Panc1 (cell line): ENCODE results near the gene TNN.

ENCODE experiments used
- TF ChIP-seq, protein P1 (sequence below), 2 experiments: IDR thresholded peaks; 2 replicates each; pipeline ENCODE4 v1.6.1; 2011 to 2012; ENCODE audit warnings: low read depth in 2 of 2, control low read depth in 1 of 2, low read length in 1 of 2, mild to moderate bottlenecking in 1 of 2, moderate library complexity in 1 of 2; ENCODE audit not compliant: insufficient read depth in 1 of 2
- TF ChIP-seq, protein P2 (sequence below): fragments of 450-650 bp; IDR thresholded peaks from 2 replicates; pipeline ENCODE4 v1.5.1; 2017; ENCODE audit warnings: mild to moderate bottlenecking

- TF ChIP-seq, protein P1, sequence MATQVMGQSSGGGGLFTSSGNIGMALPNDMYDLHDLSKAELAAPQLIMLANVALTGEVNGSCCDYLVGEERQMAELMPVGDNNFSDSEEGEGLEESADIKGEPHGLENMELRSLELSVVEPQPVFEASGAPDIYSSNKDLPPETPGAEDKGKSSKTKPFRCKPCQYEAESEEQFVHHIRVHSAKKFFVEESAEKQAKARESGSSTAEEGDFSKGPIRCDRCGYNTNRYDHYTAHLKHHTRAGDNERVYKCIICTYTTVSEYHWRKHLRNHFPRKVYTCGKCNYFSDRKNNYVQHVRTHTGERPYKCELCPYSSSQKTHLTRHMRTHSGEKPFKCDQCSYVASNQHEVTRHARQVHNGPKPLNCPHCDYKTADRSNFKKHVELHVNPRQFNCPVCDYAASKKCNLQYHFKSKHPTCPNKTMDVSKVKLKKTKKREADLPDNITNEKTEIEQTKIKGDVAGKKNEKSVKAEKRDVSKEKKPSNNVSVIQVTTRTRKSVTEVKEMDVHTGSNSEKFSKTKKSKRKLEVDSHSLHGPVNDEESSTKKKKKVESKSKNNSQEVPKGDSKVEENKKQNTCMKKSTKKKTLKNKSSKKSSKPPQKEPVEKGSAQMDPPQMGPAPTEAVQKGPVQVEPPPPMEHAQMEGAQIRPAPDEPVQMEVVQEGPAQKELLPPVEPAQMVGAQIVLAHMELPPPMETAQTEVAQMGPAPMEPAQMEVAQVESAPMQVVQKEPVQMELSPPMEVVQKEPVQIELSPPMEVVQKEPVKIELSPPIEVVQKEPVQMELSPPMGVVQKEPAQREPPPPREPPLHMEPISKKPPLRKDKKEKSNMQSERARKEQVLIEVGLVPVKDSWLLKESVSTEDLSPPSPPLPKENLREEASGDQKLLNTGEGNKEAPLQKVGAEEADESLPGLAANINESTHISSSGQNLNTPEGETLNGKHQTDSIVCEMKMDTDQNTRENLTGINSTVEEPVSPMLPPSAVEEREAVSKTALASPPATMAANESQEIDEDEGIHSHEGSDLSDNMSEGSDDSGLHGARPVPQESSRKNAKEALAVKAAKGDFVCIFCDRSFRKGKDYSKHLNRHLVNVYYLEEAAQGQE (IDR thresholded peaks at IDR 0.05; ENCODE audit: insufficient read depth in 1 of 2, low read depth in 2 of 2, low read length in 1 of 2), result no peak
- TF ChIP-seq, protein P2, sequence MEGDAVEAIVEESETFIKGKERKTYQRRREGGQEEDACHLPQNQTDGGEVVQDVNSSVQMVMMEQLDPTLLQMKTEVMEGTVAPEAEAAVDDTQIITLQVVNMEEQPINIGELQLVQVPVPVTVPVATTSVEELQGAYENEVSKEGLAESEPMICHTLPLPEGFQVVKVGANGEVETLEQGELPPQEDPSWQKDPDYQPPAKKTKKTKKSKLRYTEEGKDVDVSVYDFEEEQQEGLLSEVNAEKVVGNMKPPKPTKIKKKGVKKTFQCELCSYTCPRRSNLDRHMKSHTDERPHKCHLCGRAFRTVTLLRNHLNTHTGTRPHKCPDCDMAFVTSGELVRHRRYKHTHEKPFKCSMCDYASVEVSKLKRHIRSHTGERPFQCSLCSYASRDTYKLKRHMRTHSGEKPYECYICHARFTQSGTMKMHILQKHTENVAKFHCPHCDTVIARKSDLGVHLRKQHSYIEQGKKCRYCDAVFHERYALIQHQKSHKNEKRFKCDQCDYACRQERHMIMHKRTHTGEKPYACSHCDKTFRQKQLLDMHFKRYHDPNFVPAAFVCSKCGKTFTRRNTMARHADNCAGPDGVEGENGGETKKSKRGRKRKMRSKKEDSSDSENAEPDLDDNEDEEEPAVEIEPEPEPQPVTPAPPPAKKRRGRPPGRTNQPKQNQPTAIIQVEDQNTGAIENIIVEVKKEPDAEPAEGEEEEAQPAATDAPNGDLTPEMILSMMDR, result no peak
Measured at GRCh38 chr1:175073061-175073460, 5.4 kb downstream of the TNN start.
